GM18870 (cell line): Measurements from ENCODE around the gene PRPF19.

ENCODE experiments used
- ATAC-seq: cut with Tn5 transposase; IDR thresholded peaks from one replicate; pipeline ENCODE4 v1.9.1; 2021; ENCODE audit warnings: moderate library complexity; ENCODE audit not compliant: unreplicated experiment

PRPF19 gene

GRCh38 chr11:60860943-60861342 is 45.4 kb downstream of the PRPF19 start:
- ATAC-seq = no peak

GRCh38 chr11:60859616-60860250 is 46.7 kb downstream of the PRPF19 start:
- ATAC-seq = no peak

- no peak for ATAC-seq
Measured at GRCh38 chr11:60858731-60859464, 47.5 kb downstream of the PRPF19 start.

- ATAC-seq = no peak
Measured at GRCh38 chr11:60858236-60858635, 48.1 kb downstream of the PRPF19 start.

GRCh38 chr11:60857378-60858232 is 48.8 kb downstream of the PRPF19 start:
- ATAC-seq = no peak

GRCh38 chr11:60855726-60856633 is 50.4 kb downstream of the PRPF19 start, which contains the start of gene PTGDR2:
PTGDR2 (minus strand) TSS chr11:60855950; CDS start chr11:60853722, 2,228 bp downstream.
- ATAC-seq = no peak

GRCh38 chr11:60854847-60855725 is 51.3 kb downstream of the PRPF19 start:
- no peak for ATAC-seq

GRCh38 chr11:60854140-60854846 is 52.1 kb downstream of the PRPF19 start:
- ATAC-seq = no peak

- ATAC-seq = no peak
Measured at GRCh38 chr11:60852982-60853950, 53.1 kb downstream of the PRPF19 start.

GRCh38 chr11:60852117-60852981 is 54.0 kb downstream of the PRPF19 start:
- ATAC-seq = no peak

- ATAC-seq = no peak
Measured at GRCh38 chr11:60851327-60852104, 54.9 kb downstream of the PRPF19 start.

- ATAC-seq = no peak
Measured at GRCh38 chr11:60849641-60850520, 56.5 kb downstream of the PRPF19 start.

- ATAC-seq = no peak
Measured at GRCh38 chr11:60848714-60849151, 57.7 kb downstream of the PRPF19 start.

- no peak for ATAC-seq
Measured at GRCh38 chr11:60847896-60848295, 58.5 kb downstream of the PRPF19 start.

GRCh38 chr11:60847281-60847680 is 59.1 kb downstream of the PRPF19 start:
- ATAC-seq = no peak
